BE2C (cell line): ENCODE data around the gene USH1G.

Source experiments
- DNase-seq: peaks from one replicate; pipeline ENCODE4 v3.0.0-alpha.2; 2020
- H3K27me3 ChIP-seq: fragments of 250-450 bp; sonication (Bioruptor Pico); 2 replicates; pipeline ENCODE4 v1.5.1; 2020; ENCODE audit warnings: mild to moderate bottlenecking
- H3K36me3 ChIP-seq: fragments of 250-450 bp; sonication (Bioruptor Pico); 2 replicates; pipeline ENCODE4 v1.5.1; 2020; ENCODE audit warnings: mild to moderate bottlenecking
- H3K4me1 ChIP-seq: fragments of 250-450 bp; sonication (Bioruptor Pico); 2 replicates; pipeline ENCODE4 v1.5.1; 2020
- H3K4me3 ChIP-seq: 2 replicates; pipeline ENCODE4 v1.5.1; 2011; ENCODE audit warnings: low read depth, low read length
- H3K9me3 ChIP-seq: fragments of 250-450 bp; sonication (Bioruptor Pico); 2 replicates; pipeline ENCODE4 v1.5.1; 2020
- TF ChIP-seq, protein P1 (sequence below): IDR thresholded peaks from 2 replicates; pipeline ENCODE4 v1.5.1; 2012; ENCODE audit warnings: mild to moderate bottlenecking, low read depth, low read length

Gene USH1G

DNA sequence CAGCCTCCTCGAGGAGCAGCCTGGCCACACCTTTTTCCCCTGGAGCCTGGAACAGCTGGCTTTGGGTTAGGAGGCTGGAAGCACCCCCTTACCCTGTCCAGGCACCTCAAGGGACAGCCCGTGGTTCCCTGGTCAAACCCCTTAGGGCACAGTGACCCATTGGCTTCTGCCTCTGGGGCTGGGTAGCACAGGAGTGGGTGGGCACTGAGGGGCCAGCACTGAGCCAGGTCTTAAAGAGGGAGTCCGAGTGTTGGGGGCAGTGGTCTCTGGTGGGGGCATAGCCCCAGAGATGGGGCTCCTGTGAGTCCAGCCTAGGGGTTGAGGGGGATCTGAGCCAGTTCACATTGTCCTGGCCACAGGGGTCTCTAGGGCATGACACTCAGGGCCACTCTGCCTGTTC lies 28.0 kb upstream of the USH1G start:
- H3K27me3 ChIP-seq: peaks cover 9% of the 10 kb centered on the region
- H3K36me3 ChIP-seq: no peaks in the 10 kb centered on the region
- H3K9me3 ChIP-seq: no peaks in the 10 kb centered on the region
- no peaks in the 10 kb centered on the region for H3K4me1 ChIP-seq
- H3K4me3 ChIP-seq: no peak overlapping the region
- no peak for DNase-seq
- TF ChIP-seq, protein P1, sequence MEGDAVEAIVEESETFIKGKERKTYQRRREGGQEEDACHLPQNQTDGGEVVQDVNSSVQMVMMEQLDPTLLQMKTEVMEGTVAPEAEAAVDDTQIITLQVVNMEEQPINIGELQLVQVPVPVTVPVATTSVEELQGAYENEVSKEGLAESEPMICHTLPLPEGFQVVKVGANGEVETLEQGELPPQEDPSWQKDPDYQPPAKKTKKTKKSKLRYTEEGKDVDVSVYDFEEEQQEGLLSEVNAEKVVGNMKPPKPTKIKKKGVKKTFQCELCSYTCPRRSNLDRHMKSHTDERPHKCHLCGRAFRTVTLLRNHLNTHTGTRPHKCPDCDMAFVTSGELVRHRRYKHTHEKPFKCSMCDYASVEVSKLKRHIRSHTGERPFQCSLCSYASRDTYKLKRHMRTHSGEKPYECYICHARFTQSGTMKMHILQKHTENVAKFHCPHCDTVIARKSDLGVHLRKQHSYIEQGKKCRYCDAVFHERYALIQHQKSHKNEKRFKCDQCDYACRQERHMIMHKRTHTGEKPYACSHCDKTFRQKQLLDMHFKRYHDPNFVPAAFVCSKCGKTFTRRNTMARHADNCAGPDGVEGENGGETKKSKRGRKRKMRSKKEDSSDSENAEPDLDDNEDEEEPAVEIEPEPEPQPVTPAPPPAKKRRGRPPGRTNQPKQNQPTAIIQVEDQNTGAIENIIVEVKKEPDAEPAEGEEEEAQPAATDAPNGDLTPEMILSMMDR: no peak

DNA sequence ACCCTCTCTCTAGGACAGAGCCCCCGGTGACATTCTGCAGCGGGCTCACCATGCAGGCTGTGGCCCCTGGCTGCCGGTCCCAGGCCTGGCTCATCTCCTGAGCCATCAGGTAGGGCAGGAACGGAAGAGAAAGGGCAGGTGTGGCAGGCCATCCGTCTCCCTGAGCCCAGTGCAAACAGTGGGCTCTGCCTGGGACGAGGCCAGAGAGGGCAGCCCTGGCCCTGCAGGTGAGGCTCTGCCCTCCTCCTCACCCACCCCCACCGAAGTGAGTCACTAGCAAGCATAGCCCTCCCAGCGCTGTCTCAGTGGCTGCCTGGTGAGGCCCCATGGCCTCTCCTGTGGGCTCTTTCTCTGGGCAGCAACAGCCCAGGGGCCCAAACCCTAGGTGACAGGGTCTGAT lies 27.2 kb upstream of the USH1G start:
- Histone ChIP-seq H3K4me1 (no peaks in the 10 kb centered on the region), H3K27me3 (peaks cover 15% of the 10 kb centered on the region), H3K36me3 (no peaks in the 10 kb centered on the region), H3K9me3 (no peaks in the 10 kb centered on the region), H3K4me3 (no peak overlapping the region)
- TF ChIP-seq, protein P1: no peak
- no peak for DNase-seq

DNA sequence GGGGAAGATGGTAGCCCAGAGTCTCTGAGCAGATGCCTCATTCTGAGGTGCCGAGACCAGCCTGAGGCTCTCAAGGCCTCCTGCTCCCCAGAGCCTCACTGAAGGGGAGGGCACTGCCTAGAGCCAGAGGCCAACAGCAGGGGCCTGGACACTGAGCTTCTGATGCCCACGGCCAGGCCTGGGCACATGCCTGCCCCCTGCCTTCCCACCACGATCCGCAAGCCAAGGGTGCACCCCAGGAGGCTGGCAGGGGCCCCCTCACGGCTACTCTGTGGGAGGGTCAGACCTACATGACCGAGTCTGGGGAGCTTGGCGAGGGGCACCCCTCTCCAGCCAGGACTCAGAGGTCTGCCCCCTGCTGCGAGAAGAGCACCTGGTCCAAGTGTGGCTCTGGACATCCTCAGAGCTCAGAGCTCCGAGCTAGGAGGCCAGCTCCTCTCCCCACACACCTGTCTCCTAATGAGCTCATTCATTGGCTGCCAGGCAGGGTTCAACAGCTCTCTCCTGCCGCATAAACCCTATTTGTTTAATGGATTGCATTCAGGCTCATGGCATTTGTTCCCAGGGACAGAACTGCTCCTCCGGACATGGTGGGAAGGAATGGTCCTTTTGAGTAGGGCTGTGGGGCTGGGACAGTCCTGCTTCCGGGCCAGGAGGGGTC lies 26.5 kb upstream of the USH1G start:
- H3K9me3 ChIP-seq: no peaks in the 10 kb centered on the region
- H3K27me3 ChIP-seq: peaks cover 18% of the 10 kb centered on the region
- TF ChIP-seq, protein P1: no peak
- H3K4me1 ChIP-seq: no peaks in the 10 kb centered on the region
- H3K4me3 ChIP-seq: no peak overlapping the region
- no peaks in the 10 kb centered on the region for H3K36me3 ChIP-seq
- DNase-seq: no peak

DNA sequence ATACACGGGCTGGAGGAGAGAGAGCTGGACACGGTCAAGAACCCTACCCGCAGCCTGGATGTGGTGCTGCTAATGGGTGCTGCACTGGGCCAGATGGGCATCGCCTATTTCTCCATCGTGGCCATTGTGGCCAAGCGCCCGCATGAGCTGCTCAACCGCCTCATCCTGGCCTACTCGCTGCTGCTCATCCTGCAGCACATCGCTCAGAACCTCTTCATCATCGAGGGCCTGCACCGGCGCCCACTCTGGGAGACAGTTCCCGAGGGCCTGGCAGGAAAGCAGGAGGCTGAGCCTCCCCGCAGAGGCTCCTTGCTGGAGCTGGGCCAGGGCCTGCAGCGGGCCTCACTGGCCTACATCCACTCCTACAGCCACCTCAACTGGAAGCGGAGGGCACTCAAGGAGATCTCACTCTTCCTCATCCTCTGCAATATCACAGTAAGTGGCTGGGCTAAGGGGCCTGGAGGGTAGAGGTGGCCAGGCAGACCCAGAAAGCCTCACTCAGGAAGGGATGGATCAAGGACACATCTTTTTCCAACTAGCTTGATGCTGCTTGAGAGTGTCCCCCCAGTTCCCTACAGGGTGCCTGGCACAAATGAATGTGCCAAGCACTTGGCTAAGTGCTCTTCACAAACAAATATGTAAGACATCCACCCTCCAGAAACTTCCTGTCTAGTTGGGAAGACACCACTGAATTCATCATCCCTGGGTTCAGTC lies 24.1 kb upstream of the USH1G start:
- Histone ChIP-seq H3K4me3 (no peak overlapping the region), H3K27me3 (peaks cover 42% of the 10 kb centered on the region), H3K36me3 (no peaks in the 10 kb centered on the region), H3K9me3 (no peaks in the 10 kb centered on the region), H3K4me1 (no peaks in the 10 kb centered on the region)
- DNase-seq: no peak
- TF ChIP-seq, protein P1: no peak

DNA sequence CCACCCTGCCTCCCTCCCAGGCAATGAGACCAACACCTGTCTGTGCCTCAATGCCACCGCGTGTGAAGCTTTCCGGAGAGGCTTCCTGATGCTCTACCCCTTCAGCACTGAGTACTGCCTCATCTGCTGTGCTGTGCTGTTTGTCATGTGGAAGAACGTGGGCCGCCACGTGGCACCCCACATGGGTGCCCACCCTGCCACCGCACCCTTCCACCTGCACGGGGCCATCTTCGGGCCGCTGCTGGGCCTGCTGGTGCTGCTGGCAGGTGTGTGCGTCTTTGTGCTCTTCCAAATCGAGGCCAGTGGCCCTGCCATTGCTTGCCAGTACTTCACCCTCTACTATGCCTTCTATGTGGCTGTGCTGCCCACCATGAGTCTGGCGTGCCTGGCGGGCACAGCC lies 23.6 kb upstream of the USH1G start:
- Histone ChIP-seq H3K36me3 (no peaks in the 10 kb centered on the region), H3K9me3 (no peaks in the 10 kb centered on the region), H3K27me3 (peaks cover 48% of the 10 kb centered on the region), H3K4me3 (no peak overlapping the region), H3K4me1 (no peaks in the 10 kb centered on the region)
- TF ChIP-seq, protein P1: no peak
- no peak for DNase-seq

DNA sequence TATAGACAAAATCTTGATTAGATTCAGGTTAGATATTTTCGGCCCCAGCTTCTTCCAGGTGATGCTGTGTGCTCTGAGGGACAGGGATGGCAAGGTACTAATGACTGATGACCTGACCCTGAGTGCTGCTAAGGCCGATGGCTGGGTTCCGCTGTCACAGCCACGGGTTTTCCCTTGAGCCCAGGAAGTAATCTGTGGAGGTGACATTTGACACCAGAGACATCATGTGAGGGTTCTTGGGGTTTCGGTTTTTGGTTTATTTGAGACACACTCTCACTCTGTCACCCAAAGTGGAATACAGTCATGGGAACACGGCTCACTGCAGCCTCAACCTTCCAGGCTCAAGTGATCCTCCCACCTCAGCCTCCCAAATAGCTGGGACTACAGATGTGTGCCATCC lies 22.5 kb upstream of the USH1G start:
- no peak overlapping the region for H3K4me3 ChIP-seq
- no peaks in the 10 kb centered on the region for H3K4me1 ChIP-seq
- H3K36me3 ChIP-seq: no peaks in the 10 kb centered on the region
- H3K9me3 ChIP-seq: no peaks in the 10 kb centered on the region
- DNase-seq: no peak
- H3K27me3 ChIP-seq: peaks cover 59% of the 10 kb centered on the region
- TF ChIP-seq, protein P1: no peak
